Astrocyte (in vitro differentiated cells and primary cell): Measurements from ENCODE around the gene YBX3. TPM values are rescaled to one million over a fixed set of nuclear protein-coding genes. Genes with fewer than 3 reads are reported as not detected.

Source experiments
- DNase-seq: peaks from one replicate; pipeline ENCODE4 v3.0.0-alpha.2; 2010; ENCODE audit warnings: low read depth
- FAIRE-seq: peaks from 2 replicates; lab custom pipeline; 2011; peaks lifted over from hg19 to GRCh38; lab: Jason Lieb, UNC
- H2AFZ ChIP-seq: 2 replicates; pipeline ENCODE4 v1.6.0; 2012; ENCODE audit warnings: low read depth, low read length, inconsistent platforms
- H3K27ac ChIP-seq: 2 replicates; pipeline ENCODE4 v1.5.1; 2011; ENCODE audit warnings: low read depth, low read length, inconsistent platforms
- H3K27me3 ChIP-seq: 2 replicates; pipeline ENCODE4 v1.6.0; 2011; ENCODE audit warnings: low read length, inconsistent platforms; ENCODE audit not compliant: insufficient read depth
- H3K36me3 ChIP-seq: 2 replicates; pipeline ENCODE4 v1.5.1; 2011; ENCODE audit warnings: low read length, inconsistent platforms; ENCODE audit not compliant: insufficient read depth
- H3K4me1 ChIP-seq: 2 replicates; pipeline ENCODE4 v1.5.1; 2011; ENCODE audit warnings: low read length, inconsistent platforms; ENCODE audit not compliant: insufficient read depth
- H3K4me2 ChIP-seq: 2 replicates; pipeline ENCODE4 v1.6.0; 2012; ENCODE audit warnings: low read length, inconsistent platforms
- H3K4me3 ChIP-seq: 2 replicates; pipeline ENCODE4 v1.5.1; 2011; ENCODE audit warnings: low read depth, mild to moderate bottlenecking, low read length, inconsistent platforms; ENCODE audit not compliant: insufficient read depth
- H3K79me2 ChIP-seq: 2 replicates; pipeline ENCODE4 v1.6.0; 2012; ENCODE audit warnings: mild to moderate bottlenecking, low read length, inconsistent platforms; ENCODE audit not compliant: insufficient read depth
- H3K9ac ChIP-seq: 2 replicates; pipeline ENCODE4 v1.6.0; 2012; ENCODE audit warnings: mild to moderate bottlenecking, low read length, inconsistent platforms
- H3K9me3 ChIP-seq: 2 replicates; pipeline ENCODE4 v1.5.1; 2012; ENCODE audit warnings: low read depth, mild to moderate bottlenecking, low read length, inconsistent platforms; ENCODE audit not compliant: insufficient read depth
- H4K20me1 ChIP-seq: 2 replicates; pipeline ENCODE4 v1.6.0; 2012; ENCODE audit warnings: low read length, inconsistent platforms; ENCODE audit not compliant: insufficient read depth
- H3K27ac Mint-ChIP-seq: one replicate; pipeline ENCODE4 v1.8.0; 2021; ENCODE audit warnings: mild to moderate bottlenecking, mixed read lengths; ENCODE audit not compliant: unreplicated experiment
- H3K27me3 Mint-ChIP-seq: one replicate; pipeline ENCODE4 v1.8.0; 2021; ENCODE audit warnings: low read depth, mixed read lengths; ENCODE audit not compliant: unreplicated experiment
- H3K36me3 Mint-ChIP-seq: one replicate; pipeline ENCODE4 v1.8.0; 2021; ENCODE audit warnings: low read depth, mixed read lengths; ENCODE audit not compliant: unreplicated experiment
- H3K4me1 Mint-ChIP-seq: one replicate; pipeline ENCODE4 v1.8.0; 2021; ENCODE audit warnings: low read depth, mixed read lengths; ENCODE audit not compliant: unreplicated experiment
- H3K4me3 Mint-ChIP-seq: one replicate; pipeline ENCODE4 v1.8.0; 2021; ENCODE audit warnings: mild to moderate bottlenecking, moderate library complexity, mixed read lengths; ENCODE audit not compliant: unreplicated experiment
- H3K9me3 Mint-ChIP-seq: one replicate; pipeline ENCODE4 v1.8.0; 2021; ENCODE audit warnings: mild to moderate bottlenecking, mixed read lengths; ENCODE audit not compliant: unreplicated experiment
- CTCF ChIP-seq: IDR thresholded peaks from 2 replicates; pipeline ENCODE4 v1.5.1; 2011; ENCODE audit warnings: low read depth, mild to moderate bottlenecking, inconsistent platforms, low read length, moderate library complexity; ENCODE audit not compliant: insufficient read depth
- EZH2 ChIP-seq: IDR thresholded peaks from 2 replicates; pipeline ENCODE4 v1.6.1; 2012; ENCODE audit warnings: mild to moderate bottlenecking, low read length, inconsistent platforms; ENCODE audit not compliant: insufficient read depth
- total RNA-seq: library from RNA; stranded (reverse); gene quantifications from 2 replicates; pipeline ENCODE4 v1.2.1, GENCODE V29; 2021

YBX3 gene
- total RNA-seq, 1 donor from 2014 or later, result 527 TPM

- peaks cover 12% of the 10 kb centered on the region for H3K4me1 Mint-ChIP-seq
Observed at GRCh38 chr12:10737249-10737648, 14.1 kb upstream of the YBX3 start.

GRCh38 chr12:10736463-10736862 lies 13.3 kb upstream of the YBX3 start:
- Mint-ChIP-seq H3K4me1 (peaks cover 12% of the 10 kb centered on the region), H3K9me3 (no peaks in the 10 kb centered on the region), H3K36me3 (no peaks in the 10 kb centered on the region), H3K27me3 (peaks cover 4% of the 10 kb centered on the region), H3K27ac (no peak overlapping the region), H3K4me3 (no peak overlapping the region)
- no peak overlapping the region for H3K27ac ChIP-seq
- DNase-seq (no peak), FAIRE-seq (no peak)
- H3K79me2 ChIP-seq, result no peaks in the 10 kb centered on the region
- no peak overlapping the region for H2AFZ ChIP-seq
- no peaks in the 10 kb centered on the region for H4K20me1 ChIP-seq
- no peaks in the 10 kb centered on the region for H3K9me3 ChIP-seq
- no peaks in the 10 kb centered on the region for H3K4me1 ChIP-seq
- no peak for TF ChIP-seq EZH2
- no peak for TF ChIP-seq CTCF
- H3K36me3 ChIP-seq, result no peaks in the 10 kb centered on the region
- H3K4me3 ChIP-seq, result no peak overlapping the region
- peaks cover 5% of the 10 kb centered on the region for H3K27me3 ChIP-seq
- no peak overlapping the region for H3K4me2 ChIP-seq
- no peak overlapping the region for H3K9ac ChIP-seq

More at GRCh38 chr12:10737249-10737648, 14.1 kb upstream of the YBX3 start:
- Histone ChIP-seq H3K4me1 (no peaks in the 10 kb centered on the region), H2AFZ (no peak overlapping the region), H3K27me3 (peaks cover 5% of the 10 kb centered on the region), H3K27ac (no peak overlapping the region), H3K4me3 (no peak overlapping the region), H3K79me2 (no peaks in the 10 kb centered on the region), H3K36me3 (no peaks in the 10 kb centered on the region), H3K4me2 (no peak overlapping the region), H3K9ac (no peak overlapping the region), H4K20me1 (no peaks in the 10 kb centered on the region), H3K9me3 (no peaks in the 10 kb centered on the region)
- no peaks in the 10 kb centered on the region for H3K36me3 Mint-ChIP-seq
- H3K27ac Mint-ChIP-seq, result no peak overlapping the region
- no peak for TF ChIP-seq EZH2
- no peak for TF ChIP-seq CTCF
- H3K27me3 Mint-ChIP-seq, result peaks cover 4% of the 10 kb centered on the region
- DNase-seq (no peak), FAIRE-seq (no peak)
- no peaks in the 10 kb centered on the region for H3K9me3 Mint-ChIP-seq
- H3K4me3 Mint-ChIP-seq, result no peak overlapping the region

GRCh38 chr12:10735428-10735827 lies 12.3 kb upstream of the YBX3 start:
- H3K36me3 ChIP-seq, result no peaks in the 10 kb centered on the region

More at GRCh38 chr12:10735428-10735827, 12.3 kb upstream of the YBX3 start:
- Mint-ChIP-seq H3K27ac (no peak overlapping the region), H3K36me3 (no peaks in the 10 kb centered on the region), H3K4me1 (peaks cover 12% of the 10 kb centered on the region), H3K27me3 (peaks cover 4% of the 10 kb centered on the region), H3K4me3 (no peak overlapping the region), H3K9me3 (no peaks in the 10 kb centered on the region)
- no peak overlapping the region for H3K4me2 ChIP-seq
- no peak for FAIRE-seq
- no peak overlapping the region for H2AFZ ChIP-seq
- H3K79me2 ChIP-seq, result no peaks in the 10 kb centered on the region
- no peak overlapping the region for H3K4me3 ChIP-seq
- no peaks in the 10 kb centered on the region for H4K20me1 ChIP-seq
- H3K9me3 ChIP-seq, result no peaks in the 10 kb centered on the region
- H3K27ac ChIP-seq, result no peak overlapping the region
- no peak overlapping the region for H3K9ac ChIP-seq
- no peak for DNase-seq
- no peak for TF ChIP-seq CTCF
- TF ChIP-seq EZH2, result no peak
- H3K4me1 ChIP-seq, result no peaks in the 10 kb centered on the region
- H3K27me3 ChIP-seq, result peaks cover 5% of the 10 kb centered on the region
